HEK293 (cell line): Measurements from ENCODE around the gene LCE1F.

Experiments
- CTCF ChIA-PET: fragments of 350-600 bp; formaldehyde crosslinking; extraction: SDS; loops from one replicate; lab custom pipeline; 2021; ENCODE audit warnings: antibody characterized with exemption; lab: Yijun Ruan, JAX
- POLR2A ChIA-PET: fragments of 300-600 bp; formaldehyde crosslinking; extraction: SDS; loops from one replicate; lab custom pipeline; 2020; ENCODE audit warnings: antibody characterized with exemption, inconsistent platforms; lab: Yijun Ruan, JAX
- H3K27ac ChIP-seq: fragments of 200-500 bp; sonication (Bioruptor generic); 2 replicates; pipeline ENCODE4 v1.5.1; 2014; ENCODE audit warnings: low read depth, low read length, control low read depth, inconsistent platforms; ENCODE audit errors: extremely low read depth
- H3K36me3 ChIP-seq, 2 experiments: fragments of 200-500 bp in 1 of 2; sonication (Bioruptor generic) in 1 of 2; 1 replicate in 1 of 2; 2 replicates in 1 of 2; pipeline ENCODE4 v1.5.1; 2014 to 2017; ENCODE audit warnings: inconsistent platforms in 2 of 2, low read length in 2 of 2; ENCODE audit not compliant: control insufficient read depth in 2 of 2, insufficient read depth in 1 of 2
- H3K4me1 ChIP-seq: fragments of 200-500 bp; sonication (Bioruptor generic); 2 replicates; pipeline ENCODE4 v1.5.1; 2014; ENCODE audit warnings: mild to moderate bottlenecking, low read length, inconsistent platforms; ENCODE audit not compliant: control insufficient read depth, insufficient read depth
- H3K4me3 ChIP-seq: 2 replicates; pipeline ENCODE4 v1.5.1; 2011; ENCODE audit warnings: low read depth, mild to moderate bottlenecking, control low read depth, low read length, moderate library complexity
- H3K9me3 ChIP-seq: fragments of 200-500 bp; sonication (Bioruptor generic); 2 replicates; pipeline ENCODE4 v1.5.1; 2014; ENCODE audit warnings: low read depth, low read length, inconsistent platforms; ENCODE audit not compliant: control insufficient read depth, insufficient read depth
- GLI2 ChIP-seq: fragments of 450-650 bp; formaldehyde crosslinking; IDR thresholded peaks from 2 replicates; pipeline ENCODE4; 2017; ENCODE audit warnings: missing biosample characterization, missing genetic modification characterization, low read depth, borderline replicate concordance
- KLF17 ChIP-seq: fragments of 450-650 bp; formaldehyde crosslinking; IDR thresholded peaks from 2 replicates; pipeline ENCODE4 v1.5.1; 2016; ENCODE audit warnings: missing biosample characterization, missing genetic modification characterization
- MYNN ChIP-seq: fragments of 450-650 bp; formaldehyde crosslinking; IDR thresholded peaks from 2 replicates; pipeline ENCODE4 v1.5.1; 2016; ENCODE audit warnings: missing biosample characterization, missing genetic modification characterization, borderline replicate concordance
- SETDB1 ChIP-seq: IDR thresholded peaks from one replicate; pipeline ENCODE4 v1.6.1; 2017; ENCODE audit warnings: mild to moderate bottlenecking, low read length, moderate library complexity, mixed read lengths; ENCODE audit not compliant: insufficient read length
- TCF7L2 ChIP-seq: IDR thresholded peaks from 2 replicates; pipeline ENCODE4 v1.6.1; 2011; ENCODE audit warnings: low read depth, mild to moderate bottlenecking, inconsistent platforms, low read length, moderate library complexity, borderline replicate concordance
- YY1 ChIP-seq: fragments of 450-650 bp; formaldehyde crosslinking; IDR thresholded peaks from 2 replicates; pipeline ENCODE4 v1.5.1; 2018; ENCODE audit warnings: missing biosample characterization, missing genetic modification characterization
- ZBTB8A ChIP-seq: fragments of 450-650 bp; formaldehyde crosslinking; IDR thresholded peaks from 2 replicates; pipeline ENCODE4 v1.5.1; 2016; ENCODE audit warnings: missing biosample characterization, missing genetic modification characterization
- ZFHX2 ChIP-seq: fragments of 450-650 bp; formaldehyde crosslinking; conservative IDR thresholded peaks from 2 replicates; pipeline ENCODE4 v1.5.1; 2016; ENCODE audit warnings: missing biosample characterization, missing genetic modification characterization
- ZFP37 ChIP-seq: fragments of 450-650 bp; formaldehyde crosslinking; IDR thresholded peaks from 2 replicates; pipeline ENCODE4 v1.5.1; 2016; ENCODE audit warnings: missing biosample characterization, missing genetic modification characterization
- ZFP41 ChIP-seq: fragments of 450-650 bp; formaldehyde crosslinking; IDR thresholded peaks from 2 replicates; pipeline ENCODE4 v1.5.1; 2016; ENCODE audit warnings: missing biosample characterization, missing genetic modification characterization, borderline replicate concordance
- ZNF221 ChIP-seq: fragments of 450-650 bp; formaldehyde crosslinking; IDR thresholded peaks from 2 replicates; pipeline ENCODE4 v1.5.1; 2017; ENCODE audit warnings: missing biosample characterization, missing genetic modification characterization, borderline replicate concordance
- ZNF354C ChIP-seq: fragments of 450-650 bp; formaldehyde crosslinking; IDR thresholded peaks from 2 replicates; pipeline ENCODE4 v1.5.1; 2016; ENCODE audit warnings: missing biosample characterization, missing genetic modification characterization, low read depth, borderline replicate concordance
- ZNF473 ChIP-seq: fragments of 450-650 bp; formaldehyde crosslinking; IDR thresholded peaks from 2 replicates; pipeline ENCODE4 v1.5.1; 2017; ENCODE audit warnings: missing biosample characterization, missing genetic modification characterization
- ZNF518A ChIP-seq: fragments of 450-650 bp; formaldehyde crosslinking; conservative IDR thresholded peaks from 2 replicates; pipeline ENCODE4 v1.5.1; 2016; ENCODE audit warnings: low read depth, missing biosample characterization, missing genetic modification characterization
- ZNF544 ChIP-seq: fragments of 450-650 bp; formaldehyde crosslinking; IDR thresholded peaks from 2 replicates; pipeline ENCODE4 v1.5.0; 2017; ENCODE audit warnings: missing biosample characterization, missing genetic modification characterization
- ZNF555 ChIP-seq: fragments of 450-650 bp; formaldehyde crosslinking; conservative IDR thresholded peaks from 2 replicates; pipeline ENCODE4 v1.5.1; 2017; ENCODE audit warnings: missing biosample characterization, mild to moderate bottlenecking, missing genetic modification characterization, inconsistent platforms
- ZNF560 ChIP-seq: fragments of 450-650 bp; formaldehyde crosslinking; IDR thresholded peaks from 2 replicates; pipeline ENCODE4 v1.5.1; 2017; ENCODE audit warnings: missing biosample characterization, missing genetic modification characterization, borderline replicate concordance
- ZNF621 ChIP-seq: fragments of 450-650 bp; formaldehyde crosslinking; IDR thresholded peaks from 2 replicates; pipeline ENCODE4 v1.5.1; 2017; ENCODE audit warnings: missing biosample characterization, missing genetic modification characterization
- ZNF626 ChIP-seq: fragments of 450-650 bp; sonication (Bioruptor Pico); formaldehyde crosslinking; IDR thresholded peaks from 2 replicates; pipeline ENCODE4 v1.5.1; 2018; ENCODE audit warnings: missing biosample characterization, missing genetic modification characterization, inconsistent platforms
- ZNF654 ChIP-seq: fragments of 450-650 bp; formaldehyde crosslinking; IDR thresholded peaks from 2 replicates; pipeline ENCODE4 v1.5.1; 2016; ENCODE audit warnings: low read depth, missing biosample characterization, missing genetic modification characterization
- ZNF660 ChIP-seq: fragments of 450-650 bp; IDR thresholded peaks from 2 replicates; pipeline ENCODE4 v1.5.1; 2018; ENCODE audit warnings: missing biosample characterization, mild to moderate bottlenecking, missing genetic modification characterization
- ZNF747 ChIP-seq: fragments of 450-650 bp; formaldehyde crosslinking; IDR thresholded peaks from 2 replicates; pipeline ENCODE4 v1.5.1; 2016; ENCODE audit warnings: missing biosample characterization, missing genetic modification characterization
- ZSCAN23 ChIP-seq: fragments of 450-650 bp; formaldehyde crosslinking; IDR thresholded peaks from 2 replicates; pipeline ENCODE4 v1.5.1; 2016; ENCODE audit warnings: missing biosample characterization, missing genetic modification characterization
- TF ChIP-seq, protein P1 (sequence below): fragments of 450-650 bp; formaldehyde crosslinking; IDR thresholded peaks from 2 replicates; pipeline ENCODE4 v1.5.1; 2017; ENCODE audit warnings: missing biosample characterization, missing genetic modification characterization

The LCE1F gene

GRCh38 chr1:152795686-152796085, 20.7 kb downstream of the LCE1F start:
- CTCF ChIA-PET = no interaction called here
- Histone ChIP-seq H3K9me3 (no peaks in the 10 kb centered on the region), H3K36me3 (no peaks in the 10 kb centered on the region), H3K4me3 (no peak overlapping the region), H3K4me1 (no peaks in the 10 kb centered on the region), H3K27ac (no peak overlapping the region)
- POLR2A ChIA-PET = no interaction called here
- TF ChIP-seq ZSCAN23 = no peak
- TF ChIP-seq ZNF555 = no peak
- TF ChIP-seq GLI2 (tag by site-specific recombination) = no peak
- no peak for TF ChIP-seq ZNF626 (tag by site-specific recombination)
- no peak for TF ChIP-seq ZNF654 (tag by site-specific recombination)
- no peak for TF ChIP-seq ZNF221 (tag by site-specific recombination)
- TF ChIP-seq ZNF354C (tag by site-specific recombination) = no peak
- no peak for TF ChIP-seq ZBTB8A (tag by site-specific recombination)
- TF ChIP-seq SETDB1 = no peak
- TF ChIP-seq YY1 = no peak
- TF ChIP-seq MYNN (tag by site-specific recombination) = no peak

DNA sequence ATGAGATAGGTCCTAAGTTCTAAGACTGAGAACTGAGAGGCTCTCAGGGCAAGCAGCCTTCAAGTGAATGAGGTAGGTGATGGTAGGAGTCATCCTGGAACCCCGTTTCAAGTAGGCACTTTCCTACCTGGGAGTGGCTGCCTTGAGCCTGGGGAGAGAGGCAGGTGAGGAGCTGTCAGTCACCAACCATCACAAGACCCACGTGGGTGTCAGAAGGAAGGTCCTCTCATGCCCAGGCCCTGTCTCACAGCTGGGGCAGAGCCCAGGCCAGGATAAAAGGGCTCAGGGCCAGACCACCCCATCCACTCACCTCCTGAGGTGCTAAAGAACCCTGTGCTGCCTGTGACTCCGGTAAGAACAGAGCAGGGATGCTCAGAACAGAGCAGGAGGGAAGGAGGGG, 21.5 kb downstream of the LCE1F start, which contains the start of gene LCE1D:
Gene LCE1D, plus strand, starts transcription at position 301 of the 400 bp plus-strand sequence. CDS start 1,074 bp downstream, outside the sequence.
- Histone ChIP-seq H3K36me3 (no peaks in the 10 kb centered on the region), H3K9me3 (no peaks in the 10 kb centered on the region), H3K4me3 (no peak within 1 kb of the TSS), H3K4me1 (no peaks in the 10 kb centered on the region), H3K27ac (no peak within 1 kb of the TSS)
- TF ChIP-seq ZNF654 (tag by site-specific recombination) (no peak), ZNF518A (tag by site-specific recombination) (no peak), ZFP41 (tag by site-specific recombination) (no peak), ZNF621 (no peak), ZSCAN23 (no peak), ZFP37 (tag by site-specific recombination) (no peak)
- CTCF ChIA-PET = no interaction called here
- POLR2A ChIA-PET = no interaction called here

- no peaks in the 10 kb centered on the region for H3K36me3 ChIP-seq
- TF ChIP-seq ZSCAN23 = no peak
- TF ChIP-seq ZNF560 (tag by site-specific recombination) = no peak
- TF ChIP-seq ZNF660 (tag by site-specific recombination) = no peak
- TF ChIP-seq KLF17 (tag by site-specific recombination) = no peak
- no peak for TF ChIP-seq ZFHX2 (tag by site-specific recombination)
- TF ChIP-seq TCF7L2 = no peak
- TF ChIP-seq, protein P1, sequence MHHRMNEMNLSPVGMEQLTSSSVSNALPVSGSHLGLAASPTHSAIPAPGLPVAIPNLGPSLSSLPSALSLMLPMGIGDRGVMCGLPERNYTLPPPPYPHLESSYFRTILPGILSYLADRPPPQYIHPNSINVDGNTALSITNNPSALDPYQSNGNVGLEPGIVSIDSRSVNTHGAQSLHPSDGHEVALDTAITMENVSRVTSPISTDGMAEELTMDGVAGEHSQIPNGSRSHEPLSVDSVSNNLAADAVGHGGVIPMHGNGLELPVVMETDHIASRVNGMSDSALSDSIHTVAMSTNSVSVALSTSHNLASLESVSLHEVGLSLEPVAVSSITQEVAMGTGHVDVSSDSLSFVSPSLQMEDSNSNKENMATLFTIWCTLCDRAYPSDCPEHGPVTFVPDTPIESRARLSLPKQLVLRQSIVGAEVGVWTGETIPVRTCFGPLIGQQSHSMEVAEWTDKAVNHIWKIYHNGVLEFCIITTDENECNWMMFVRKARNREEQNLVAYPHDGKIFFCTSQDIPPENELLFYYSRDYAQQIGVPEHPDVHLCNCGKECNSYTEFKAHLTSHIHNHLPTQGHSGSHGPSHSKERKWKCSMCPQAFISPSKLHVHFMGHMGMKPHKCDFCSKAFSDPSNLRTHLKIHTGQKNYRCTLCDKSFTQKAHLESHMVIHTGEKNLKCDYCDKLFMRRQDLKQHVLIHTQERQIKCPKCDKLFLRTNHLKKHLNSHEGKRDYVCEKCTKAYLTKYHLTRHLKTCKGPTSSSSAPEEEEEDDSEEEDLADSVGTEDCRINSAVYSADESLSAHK (tag by site-specific recombination) = no peak
- no peak for TF ChIP-seq ZNF544 (tag by site-specific recombination)
- TF ChIP-seq ZNF747 (tag by site-specific recombination) = no peak
- no peak for TF ChIP-seq SETDB1
- TF ChIP-seq ZNF473 (tag by site-specific recombination) = no peak
- TF ChIP-seq, all 188 proteins: peak for 0
- Histone ChIP-seq H3K27ac (no peak overlapping the region), H3K4me3 (no peak overlapping the region), H3K4me1 (no peaks in the 10 kb centered on the region), H3K9me3 (no peaks in the 10 kb centered on the region)
- CTCF ChIA-PET = no interaction called here
- POLR2A ChIA-PET = no interaction called here
Observed at GRCh38 chr1:152801333-152801732, 26.4 kb downstream of the LCE1F start.
